Left renal cortex interstitium (tissue), 4 donors: ENCODE measurements around the gene THNSL1. TPM values are rescaled to one million over a fixed set of nuclear protein-coding genes. Genes with fewer than 3 reads are reported as not detected.

Source experiments
- DNase-seq, 4 donors: peaks; one replicate each; pipeline ENCODE4 v3.0.0-alpha.2; 2013; ENCODE audit warnings: low read depth in 4 of 4, low spot score in 2 of 4, missing footprints in 1 of 4
- polyA plus RNA-seq, 4 donors: library from polyadenylated mRNA; unstranded; fragments of 120-200 nt; gene quantifications; one replicate each; pipeline ENCODE4 v1.2.1, GENCODE V29; 2013; ENCODE audit not compliant: insufficient read length in 4 of 4

THNSL1 gene
- polyA plus RNA-seq, 4 donors: 13.8 to 16.8 (median 15.4) TPM

DNA sequence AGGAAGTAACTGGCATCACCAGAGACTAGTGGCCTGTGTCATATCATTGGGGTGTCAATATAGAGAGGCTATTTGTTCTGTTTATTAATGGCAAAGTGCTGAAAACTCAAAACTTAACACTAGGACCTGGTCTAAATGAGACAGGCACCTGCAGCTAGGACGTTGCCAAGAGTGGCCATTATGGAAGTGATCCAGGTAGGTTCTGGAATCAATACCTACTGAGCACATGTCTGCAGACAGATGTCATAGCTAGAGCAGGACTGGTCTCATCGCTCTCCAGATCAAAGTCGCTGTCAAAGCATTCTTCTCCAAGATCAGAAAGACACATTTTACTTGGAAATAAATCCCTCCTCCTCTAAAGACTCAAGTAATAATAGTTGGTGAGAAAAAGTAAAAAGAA is 40.3 kb downstream of the THNSL1 start:
- DNase-seq: no peak

DNA sequence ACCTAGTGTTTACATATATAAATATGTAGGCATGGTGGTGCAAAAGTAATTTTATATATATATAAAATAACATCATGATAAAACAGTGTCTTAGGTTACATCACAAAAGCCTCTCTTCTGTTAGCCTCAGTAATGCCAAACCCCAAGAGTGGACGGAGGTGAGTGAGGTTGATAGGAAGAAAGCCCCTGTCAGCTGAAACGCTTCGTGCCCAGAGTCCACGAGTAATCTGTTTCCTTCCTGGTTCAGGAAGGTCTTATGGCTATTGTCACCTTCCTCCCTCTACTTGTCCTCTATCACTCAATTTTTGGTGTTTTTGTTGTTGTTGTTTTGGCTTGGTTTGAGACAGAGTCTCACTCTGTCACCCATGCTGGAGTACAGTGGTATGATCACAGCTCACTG is 41.5 kb downstream of the THNSL1 start:
- no peak for DNase-seq

DNA sequence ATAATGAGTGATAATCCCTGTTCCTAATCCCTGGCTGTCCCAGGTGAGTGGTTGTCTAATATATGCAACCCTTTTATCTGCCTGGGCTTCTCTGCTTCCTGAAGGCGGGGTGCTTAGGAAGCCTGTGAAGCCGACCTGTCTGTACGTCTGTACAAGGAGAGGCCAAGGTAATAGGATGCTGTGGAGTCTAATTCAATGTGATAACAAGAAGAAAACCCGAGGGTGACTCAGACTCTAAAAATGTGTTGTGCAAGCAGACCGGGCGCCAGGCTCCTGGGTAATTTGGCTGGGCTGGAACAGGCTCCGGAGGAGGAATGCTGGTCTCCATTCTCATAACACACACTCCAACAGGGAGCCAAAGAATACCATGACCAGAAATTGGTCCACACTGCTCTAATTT is 43.6 kb downstream of the THNSL1 start:
- DNase-seq: no peak

DNA sequence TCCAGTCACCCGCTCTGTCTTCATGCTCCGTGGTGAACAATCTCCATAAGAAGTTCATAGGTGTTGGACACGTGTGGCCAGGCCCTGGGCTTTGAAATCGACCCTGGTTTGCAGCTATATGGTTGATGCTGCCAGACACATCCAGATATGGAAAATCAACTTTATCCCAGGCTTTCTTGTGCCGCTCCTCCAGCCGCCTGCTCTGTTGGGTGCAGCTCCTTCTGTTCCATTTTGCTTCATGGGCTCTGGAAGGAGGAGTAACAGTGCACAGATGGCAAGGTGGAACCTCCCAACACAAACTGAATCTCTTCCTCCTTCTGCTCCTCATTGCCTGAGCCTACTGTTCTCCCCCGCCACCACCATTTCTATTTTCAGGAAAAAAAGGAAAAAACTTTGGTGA is 44.7 kb downstream of the THNSL1 start:
- DNase-seq: no peak

DNA sequence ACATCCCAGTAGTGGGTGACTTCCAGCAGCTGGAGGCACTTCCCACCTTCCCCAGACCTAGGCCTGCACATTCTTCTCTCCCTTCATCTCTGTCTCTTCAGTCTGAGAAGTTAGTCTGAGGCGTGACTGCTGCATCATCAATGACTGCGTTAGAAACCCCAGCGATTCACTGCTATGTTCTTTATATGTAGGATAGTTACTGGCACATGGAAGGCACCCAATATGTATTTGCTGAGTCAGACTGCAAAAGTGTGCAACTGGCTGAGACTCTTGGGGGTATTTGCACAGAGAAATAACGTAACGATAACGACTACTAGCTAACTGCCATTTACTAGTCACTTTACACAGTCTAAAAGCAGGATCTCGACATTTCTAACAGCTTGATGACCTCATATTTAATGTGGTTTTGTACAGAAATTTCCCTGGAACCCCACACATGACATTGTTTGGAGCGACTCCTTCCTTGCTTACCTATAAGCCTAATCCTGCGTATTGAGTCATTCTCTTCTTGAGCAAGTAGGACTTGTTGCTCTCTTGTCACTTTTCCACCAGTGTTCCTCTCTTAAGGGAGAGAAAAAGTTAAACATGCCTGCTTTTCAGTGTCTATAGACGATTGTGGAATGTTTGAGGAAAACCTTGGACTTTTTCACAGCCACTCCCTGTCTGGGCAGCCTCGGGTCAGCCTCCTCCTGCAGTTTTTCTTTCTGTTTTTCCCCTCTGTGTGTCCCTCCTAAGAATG is 45.5 kb downstream of the THNSL1 start:
- DNase-seq: no peak

DNA sequence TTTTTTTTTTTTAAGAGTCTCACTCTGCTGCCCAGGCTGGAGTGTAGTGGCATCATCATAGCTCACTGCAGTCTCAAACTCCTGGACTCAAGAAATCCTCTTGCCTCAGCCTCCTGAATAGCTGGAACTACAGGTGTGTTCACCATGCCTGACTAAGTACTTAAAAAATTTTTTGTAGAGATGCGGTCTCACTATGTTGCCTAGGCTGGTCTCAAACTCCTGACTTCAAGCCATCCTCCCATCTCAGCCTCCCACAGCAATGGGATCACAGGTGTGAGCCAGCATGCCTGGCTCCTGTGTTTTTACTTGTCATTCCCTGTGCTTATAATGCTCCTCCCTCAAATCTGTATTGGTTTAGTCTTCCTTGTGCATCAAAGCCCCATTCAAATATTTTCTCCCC is 46.7 kb downstream of the THNSL1 start:
- no peak for DNase-seq

DNA sequence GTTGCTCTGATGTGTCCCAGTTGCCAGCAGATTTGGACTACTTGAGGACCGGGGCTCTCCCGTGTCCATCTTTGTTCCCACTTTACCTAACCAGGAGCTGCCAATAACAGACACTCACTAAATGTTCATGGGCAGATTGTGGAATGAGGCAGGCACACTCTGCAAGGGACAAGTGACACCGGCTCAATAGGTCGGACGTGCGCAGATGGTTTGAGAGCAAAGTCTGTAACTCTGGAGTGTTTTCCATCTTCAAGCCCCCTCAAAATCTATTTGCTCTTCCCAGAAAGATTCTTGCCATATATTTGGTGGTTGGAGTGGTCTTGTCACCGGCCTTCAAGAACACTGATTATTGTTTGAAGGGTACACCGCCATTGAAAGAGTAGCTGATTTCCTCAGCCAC is 47.2 kb downstream of the THNSL1 start:
- DNase-seq: no peak

DNA sequence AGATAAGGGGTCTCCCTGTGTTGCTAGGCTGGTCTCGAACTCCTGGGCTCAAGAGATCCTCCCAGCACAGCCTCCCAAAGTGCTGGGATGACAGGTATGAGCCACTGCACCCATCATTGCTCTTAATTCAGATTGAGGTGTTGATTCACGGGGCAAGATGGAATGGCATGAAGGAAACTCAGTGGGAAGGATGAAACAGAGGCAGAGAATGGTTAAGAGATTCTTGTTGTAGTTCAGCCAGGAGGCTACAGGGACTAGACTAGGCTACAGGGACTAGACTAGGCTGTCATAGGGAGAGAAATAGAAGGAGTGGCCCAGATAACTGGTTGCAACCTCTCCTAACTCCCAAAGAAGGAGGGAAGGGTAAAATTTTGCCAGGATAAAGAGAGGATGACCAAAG is 48.0 kb downstream of the THNSL1 start:
- DNase-seq: no peak

DNA sequence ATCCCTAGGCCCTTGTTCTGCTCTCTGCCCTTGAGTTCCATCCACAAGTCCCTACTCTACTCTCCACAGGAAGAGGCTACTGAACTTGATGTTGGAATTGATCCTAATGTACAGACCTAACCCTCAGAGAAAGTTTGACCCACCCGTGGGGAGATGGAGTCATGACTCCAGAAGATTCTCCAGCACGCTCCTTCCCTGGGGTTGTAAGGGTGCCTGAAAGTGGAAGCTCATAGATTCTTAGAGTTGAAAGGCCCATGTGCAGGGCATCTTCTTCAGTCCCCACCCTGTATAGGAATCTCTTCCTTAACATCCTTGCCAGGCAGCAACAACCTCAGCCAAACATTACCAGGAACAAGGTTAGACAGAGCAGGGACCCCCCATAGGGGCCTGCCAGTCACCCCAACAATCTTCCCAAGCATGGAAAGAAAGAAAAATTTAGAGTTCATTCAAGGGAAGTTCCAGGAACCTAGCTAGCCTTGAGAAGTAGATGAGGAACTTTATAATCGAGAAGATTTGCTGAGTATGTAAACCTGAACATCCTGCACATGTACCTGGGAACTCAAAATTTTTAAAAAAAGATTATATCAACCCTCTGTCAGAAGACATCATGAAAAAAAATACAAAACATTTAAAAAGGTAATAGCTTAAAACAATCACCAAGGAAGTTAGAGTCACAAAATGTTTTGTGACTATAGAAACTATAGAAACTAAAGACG is 49.5 kb downstream of the THNSL1 start:
- no peak for DNase-seq

DNA sequence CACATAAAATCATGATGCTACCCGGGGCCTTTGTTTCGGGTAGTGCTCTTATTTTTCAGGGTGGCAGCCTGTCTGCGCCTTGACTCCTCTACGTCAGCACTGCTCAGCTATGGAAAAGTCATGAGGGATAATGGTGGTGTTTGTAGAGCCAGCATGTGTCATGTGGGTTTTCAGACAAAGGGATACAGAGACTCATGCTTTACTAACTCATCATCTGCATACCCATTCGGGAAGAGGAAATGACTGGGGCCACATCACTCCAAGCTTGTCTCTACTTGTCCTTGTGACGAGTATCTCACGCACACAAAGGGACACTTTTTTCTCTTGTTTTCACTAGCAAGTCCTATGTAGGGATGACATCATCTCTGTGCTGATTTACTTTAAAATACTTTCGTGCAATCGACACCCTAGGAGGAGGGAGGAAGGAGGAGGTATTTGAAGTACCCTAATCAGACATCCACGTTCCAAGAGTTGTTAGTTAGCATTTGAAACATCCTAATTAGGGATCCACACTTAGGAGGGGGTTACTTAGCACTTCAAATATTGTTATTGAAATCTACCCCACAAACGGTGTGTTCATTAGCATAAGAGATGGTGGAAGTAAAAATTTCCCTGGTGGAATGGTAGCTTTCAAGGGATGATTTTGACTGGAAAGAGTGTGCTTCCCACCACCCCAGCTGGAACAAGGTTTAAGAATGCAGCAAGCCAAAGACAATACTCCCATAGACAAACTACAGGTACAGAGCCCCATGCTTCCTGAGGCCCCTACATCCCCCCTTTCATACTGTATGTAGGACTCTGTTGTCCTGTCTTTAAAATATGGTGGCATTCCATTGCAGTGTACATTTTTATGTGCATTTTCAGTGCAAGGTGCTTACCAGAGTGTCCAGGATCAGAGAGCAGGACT is 52.0 kb downstream of the THNSL1 start:
- no peak for DNase-seq

DNA sequence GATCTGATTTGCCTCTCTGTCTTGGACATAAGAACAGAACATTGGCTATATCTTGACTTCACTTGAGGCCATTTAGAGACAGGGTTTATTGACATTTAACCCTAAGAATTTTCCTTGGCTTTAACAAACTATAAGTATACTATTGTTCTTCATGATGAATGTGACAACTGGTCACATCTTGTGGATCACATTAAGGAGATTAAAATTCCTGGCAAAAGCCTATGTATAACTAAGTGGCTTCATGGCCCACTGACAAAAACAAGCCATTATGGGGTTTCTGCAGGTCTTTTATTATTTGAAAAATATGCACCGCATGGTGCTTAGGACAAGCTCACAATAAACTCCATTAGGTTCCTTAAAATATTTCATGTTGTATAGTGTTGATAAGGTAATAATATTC is 54.8 kb downstream of the THNSL1 start:
- no peak for DNase-seq

DNA sequence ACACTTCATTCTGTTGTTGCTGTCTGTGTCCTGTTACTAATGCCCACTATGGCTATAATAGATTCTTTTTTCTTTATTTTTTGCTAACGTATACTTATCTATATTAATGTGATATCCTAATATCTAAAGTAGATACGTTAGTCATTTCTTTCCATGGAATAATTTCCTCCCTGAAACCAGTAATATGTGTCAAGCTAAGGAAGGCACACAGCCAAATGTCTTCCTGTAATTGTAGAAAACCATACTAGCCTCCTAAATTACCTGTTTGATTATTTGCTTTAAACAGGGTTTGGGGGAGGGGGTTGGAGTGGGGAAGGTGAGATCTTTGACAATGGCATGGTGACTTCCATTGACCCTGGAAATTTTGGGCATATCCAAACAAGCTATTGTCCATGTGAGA is 56.4 kb downstream of the THNSL1 start:
- DNase-seq: no peak

DNA sequence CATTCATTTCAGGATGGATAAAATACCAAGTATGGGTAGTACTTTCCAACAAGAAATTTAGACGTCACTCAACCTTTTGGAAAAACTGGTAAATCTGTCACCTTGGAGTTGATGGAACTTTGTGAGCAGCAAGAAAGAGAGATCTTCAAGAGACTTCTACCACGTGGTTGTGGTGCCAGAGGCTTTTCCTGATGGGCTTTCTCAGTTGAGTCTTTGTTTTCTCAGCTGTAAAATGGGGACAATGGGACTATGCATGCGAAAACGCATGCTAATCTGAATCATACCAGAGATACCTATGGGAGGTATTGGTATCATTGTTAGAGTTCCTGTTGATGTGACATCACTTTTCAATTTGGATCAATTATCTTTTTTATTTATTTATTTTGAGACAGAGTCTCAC is 59.4 kb downstream of the THNSL1 start:
- no peak for DNase-seq

Other genes starting within 250 kb of the THNSL1 start
- gene PRTFDC1, start 64.0 kb upstream of the THNSL1 start, polyA plus RNA-seq: 10 to 100 TPM; 36.5 to 49.2 (median 44.0) TPM
- 1 to 10 TPM; 3.5 to 5.0 (median 4.5) TPM for gene ENKUR, start 454 bp upstream of the THNSL1 start, polyA plus RNA-seq
- gene GPR158, start 158.4 kb downstream of the THNSL1 start, polyA plus RNA-seq: under 1 TPM; 0.27 to 0.35 (median 0.29) TPM